ENCODE data around the gene PODXL.

DNA sequence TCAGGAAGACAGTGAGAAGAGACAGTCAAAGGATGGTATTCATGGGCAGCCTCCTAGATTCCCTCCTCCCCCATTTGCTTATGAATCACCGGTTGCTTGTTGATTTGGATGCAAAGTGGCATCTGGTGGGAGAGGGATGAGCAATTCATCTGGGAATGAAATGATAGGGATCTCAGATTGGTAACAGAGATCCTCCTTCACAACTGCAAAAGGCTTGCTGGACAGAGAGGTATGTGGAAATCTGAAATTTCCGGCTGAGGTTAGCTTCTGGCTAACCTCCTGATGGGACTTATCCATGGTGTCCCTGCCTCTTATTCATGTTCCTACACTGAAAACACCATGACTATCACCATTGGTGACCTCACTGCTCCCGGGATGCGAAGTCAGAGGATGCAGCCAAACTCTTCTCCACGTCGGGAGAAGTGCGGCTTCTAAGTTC is 48.4 kb upstream of the PODXL start:
- TF ChIP-seq CTCF (IDR thresholded peaks at IDR 0.05 in 4 of 5, conservative IDR thresholded peaks at IDR 0.05 in 1 of 5) (no peak), POLR2A (IDR thresholded peaks at IDR 0.05) (no peak)

Measured in gastrocnemius medialis (tissue), 4 donors.